Activated CD4-positive, alpha-beta T cell treated with anti-CD3 and anti-CD28 coated beads for 36 hours (primary cell): Measurements from ENCODE around the gene ARMH1. TPM values are rescaled to one million over a fixed set of nuclear protein-coding genes. Genes with fewer than 3 reads are reported as not detected.

Experiments used
- ATAC-seq: fragments of 200-7000 bp; cut with Tn5 transposase; one replicate; pipeline ENCODE4 v1.10.0; 2021; ENCODE audit warnings: mild to moderate bottlenecking, moderate library complexity
- CTCF ChIA-PET: fragments of 350-600 bp; sonication (Branson Sonifier 250); formaldehyde crosslinking; loops from one replicate; lab custom pipeline; 2021; ENCODE audit warnings: antibody characterized with exemption; lab: Charles Lee
- POLR2A ChIA-PET: fragments of 350-600 bp; sonication (Branson Sonifier 250); formaldehyde crosslinking; loops from one replicate; lab custom pipeline; 2021; ENCODE audit warnings: antibody characterized with exemption, inconsistent platforms; lab: Charles Lee
- DNase-seq: peaks from one replicate; pipeline ENCODE4 v3.0.0-alpha.2; 2020
- H3K27ac Mint-ChIP-seq: one replicate; pipeline ENCODE4 v1.8.0; 2021; ENCODE audit warnings: mixed read lengths
- H3K27me3 Mint-ChIP-seq: one replicate; pipeline ENCODE4 v1.8.0; 2021; ENCODE audit warnings: mixed read lengths
- H3K36me3 Mint-ChIP-seq: one replicate; pipeline ENCODE4 v1.8.0; 2021; ENCODE audit warnings: low read depth, mixed read lengths
- H3K4me1 Mint-ChIP-seq: one replicate; pipeline ENCODE4 v1.8.0; 2021; ENCODE audit warnings: mixed read lengths
- H3K4me3 Mint-ChIP-seq: one replicate; pipeline ENCODE4 v1.8.0; 2021; ENCODE audit warnings: mild to moderate bottlenecking, moderate library complexity, mixed read lengths
- H3K9me3 Mint-ChIP-seq: one replicate; pipeline ENCODE4 v1.8.0; 2021; ENCODE audit warnings: low read depth, mixed read lengths
- intact Hi-C, 2 experiments: fragments of 100-400 bp; cut with DNase I in 1 of 2; cut with micrococcal nuclease in 1 of 2; formaldehyde crosslinking; loops; one replicate each; pipeline versions ENCODE4 v1.14.2 to v1.15.1; 2022 to 2024; cut with DNase I, micrococcal nuclease
- total RNA-seq, 2 experiments: library from RNA; stranded (reverse); gene quantifications; one replicate each; pipeline ENCODE4 v1.2.3, GENCODE V29; 2021

ARMH1 gene
- total RNA-seq, 2 experiments from 2014 or later: 67.3 to 75.1 TPM

DNA sequence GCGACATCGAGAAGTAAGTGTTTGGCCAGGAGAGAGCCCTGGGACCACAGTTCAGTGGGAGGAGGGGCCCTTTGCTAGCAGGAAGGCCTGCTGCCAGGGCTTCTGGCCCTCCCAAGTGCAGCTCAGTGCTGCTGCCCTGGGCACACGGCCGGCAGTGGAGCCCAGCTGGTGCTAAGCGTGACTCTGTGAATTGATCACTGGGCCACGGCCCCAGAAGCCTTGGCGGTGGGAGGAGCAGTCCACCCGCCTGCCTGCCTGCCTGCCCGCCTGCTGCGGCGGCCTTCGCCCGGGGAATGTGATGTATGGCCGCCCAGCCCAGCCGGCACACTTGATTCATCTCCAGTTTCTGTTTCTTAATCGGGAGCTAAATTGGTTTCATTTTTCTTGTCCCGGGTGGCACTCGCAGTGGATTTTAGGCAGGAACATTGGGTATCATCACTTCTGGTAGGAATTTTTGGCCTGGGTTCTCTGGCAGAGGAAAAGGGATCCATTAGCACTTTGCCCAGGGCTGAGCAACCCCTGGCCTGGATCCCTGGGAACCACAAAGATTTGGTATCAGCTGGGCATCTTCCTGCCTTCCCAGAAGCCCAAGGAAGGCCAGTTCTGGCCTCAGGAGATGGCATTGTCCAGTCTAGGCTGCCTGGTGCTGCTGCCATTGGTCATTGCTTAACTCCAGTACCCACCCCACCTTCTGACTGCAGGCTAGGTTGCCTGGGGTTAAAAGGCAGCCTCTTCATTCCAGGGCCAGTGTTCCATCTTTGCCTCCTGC lies 28.9 kb upstream of the ARMH1 start:
- ChIA-PET CTCF (interaction anchor here (1.0 kb wide), 1 partner anchor 26 kb away, joined by 4 read pairs; no protein-coding TSS in a partner anchor), POLR2A (interaction anchor here (0.8 to 1.2 kb wide), 2 partner anchors 12 to 14 kb away, joined by 3 read pairs; no protein-coding TSS in a partner anchor)
- no peaks in the 10 kb centered on the region for H3K4me1 Mint-ChIP-seq
- H3K27me3 Mint-ChIP-seq: no peaks in the 10 kb centered on the region
- DNase-seq: no peak
- peaks cover 37% of the 10 kb centered on the region for H3K36me3 Mint-ChIP-seq
- intact Hi-C loops: no loop called here
- no peak overlapping the region for H3K27ac Mint-ChIP-seq
- no peak overlapping the region for H3K4me3 Mint-ChIP-seq
- no peak for ATAC-seq
- no peaks in the 10 kb centered on the region for H3K9me3 Mint-ChIP-seq

DNA sequence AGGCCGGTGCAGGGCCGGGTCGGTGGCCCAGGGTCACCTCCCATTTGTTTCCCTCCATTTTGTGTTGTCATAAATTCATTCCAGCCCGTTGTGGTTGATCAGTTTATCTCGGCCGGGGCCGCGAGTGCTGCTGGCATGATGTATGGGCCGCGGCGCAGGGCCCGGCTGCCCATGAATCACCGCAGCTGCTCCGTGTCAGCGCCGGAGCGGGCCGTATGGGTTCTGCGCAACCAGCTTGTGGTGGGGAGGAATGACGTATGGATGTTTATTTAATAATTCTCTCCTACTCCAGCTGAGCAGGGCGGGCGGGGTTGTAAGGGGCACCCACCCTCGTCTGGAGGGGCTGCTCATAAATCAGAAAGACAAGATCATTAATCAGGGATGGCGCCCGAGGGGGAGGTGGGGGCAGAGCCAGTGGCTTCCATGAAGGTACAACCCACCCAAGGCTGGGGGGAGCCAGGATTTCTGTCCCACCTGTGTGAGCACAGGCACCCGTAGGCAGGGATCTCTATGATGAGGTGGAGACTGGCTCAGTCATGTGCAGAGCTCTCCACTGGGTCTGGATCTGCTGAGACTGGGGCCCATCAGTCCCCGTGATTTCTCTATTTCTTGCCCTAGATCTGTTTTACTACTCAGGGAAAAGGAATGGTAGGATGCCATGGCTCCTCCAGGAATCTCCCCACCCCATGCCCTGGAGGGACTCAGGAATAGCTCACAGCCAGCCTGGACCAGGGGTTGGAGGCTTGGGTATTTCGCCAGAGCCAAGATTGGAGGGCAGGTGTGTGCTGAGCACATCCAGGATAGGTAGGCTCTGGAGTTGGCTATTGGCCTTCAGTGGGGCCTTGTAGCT lies 28.0 kb upstream of the ARMH1 start:
- ATAC-seq: no peak
- POLR2A ChIA-PET: interaction anchor here (0.8 to 1.7 kb wide), 4 partner anchors 13 to 15 kb away, joined by 3 to 4 read pairs (median 3); no protein-coding TSS in a partner anchor
- Mint-ChIP-seq H3K27ac (no peak overlapping the region), H3K4me1 (no peaks in the 10 kb centered on the region), H3K4me3 (no peak overlapping the region), H3K36me3 (peaks cover 36% of the 10 kb centered on the region), H3K9me3 (no peaks in the 10 kb centered on the region), H3K27me3 (no peaks in the 10 kb centered on the region)
- CTCF ChIA-PET: interaction anchor here (0.7 to 1.1 kb wide), 4 partner anchors 11 to 847 kb away, joined by 3 to 4 read pairs (median 3); no protein-coding TSS in a partner anchor
- intact Hi-C loops: no loop called here
- no peak for DNase-seq

DNA sequence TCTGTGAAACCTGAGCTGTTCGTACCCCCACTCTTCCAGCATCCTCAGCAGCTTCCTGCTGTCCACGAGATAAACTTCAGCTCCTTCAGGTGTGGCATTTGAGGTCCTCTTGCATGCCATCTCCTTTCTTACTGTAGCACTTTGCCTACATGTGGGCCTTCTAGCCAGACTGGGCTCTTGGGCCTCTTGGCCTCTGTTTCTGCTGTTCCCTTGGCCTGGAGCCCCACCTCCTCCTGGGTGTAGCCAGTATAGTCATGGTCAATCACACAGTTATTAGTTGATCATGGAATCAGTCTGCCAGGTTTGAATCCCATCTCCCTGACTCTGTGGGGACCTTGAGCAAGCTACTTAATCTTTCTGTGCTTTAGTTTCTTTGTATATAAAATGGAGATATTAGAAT lies 26.6 kb upstream of the ARMH1 start:
- POLR2A ChIA-PET: interaction anchor here (1.1 to 1.7 kb wide), 2 partner anchors 14 to 16 kb away, joined by 3 to 4 read pairs; no protein-coding TSS in a partner anchor
- no peaks in the 10 kb centered on the region for H3K9me3 Mint-ChIP-seq
- peaks cover 30% of the 10 kb centered on the region for H3K36me3 Mint-ChIP-seq
- DNase-seq (no peak), ATAC-seq (no peak)
- no peak overlapping the region for H3K27ac Mint-ChIP-seq
- H3K27me3 Mint-ChIP-seq: no peaks in the 10 kb centered on the region
- CTCF ChIA-PET: interaction anchor here (0.9 to 1.5 kb wide), 3 partner anchors 13 to 36 kb away, joined by 3 read pairs; no protein-coding TSS in a partner anchor
- intact Hi-C loops: no loop called here
- H3K4me1 Mint-ChIP-seq: no peaks in the 10 kb centered on the region
- H3K4me3 Mint-ChIP-seq: no peak overlapping the region

DNA sequence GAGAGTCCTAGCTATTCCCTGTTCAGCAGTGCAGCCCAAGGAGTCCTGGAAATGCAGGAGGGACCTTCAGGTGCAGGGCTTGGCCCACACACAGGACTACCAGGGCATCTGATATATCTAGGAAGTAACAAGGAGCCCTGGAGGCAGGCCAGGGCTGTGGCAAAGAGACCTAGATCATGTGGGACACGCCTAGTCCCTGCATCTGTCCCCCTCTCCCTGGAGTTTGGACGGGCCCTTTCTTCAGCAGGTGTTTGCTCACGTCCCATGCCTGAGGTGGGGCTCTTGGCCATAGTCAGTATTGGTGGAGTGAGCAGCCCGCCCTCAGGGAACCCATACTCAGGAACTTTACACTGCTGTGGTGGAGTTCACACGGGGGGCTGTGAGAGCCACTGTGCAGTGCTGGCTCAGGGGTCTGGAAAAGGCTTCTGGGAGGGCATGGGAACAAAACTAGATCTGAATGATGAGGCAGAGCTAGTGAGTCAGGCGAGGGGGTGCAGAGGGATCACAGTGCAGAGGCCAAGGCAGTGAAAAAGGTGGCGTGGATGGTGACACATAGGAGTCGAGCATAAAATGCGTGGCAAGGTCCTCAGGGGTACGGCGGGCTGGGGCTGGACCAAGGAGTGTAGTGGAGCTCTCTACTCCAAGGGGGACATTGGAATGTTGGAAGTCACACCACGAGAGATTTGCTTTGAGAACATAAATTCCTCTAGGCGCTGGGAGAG lies 25.8 kb upstream of the ARMH1 start:
- no peaks in the 10 kb centered on the region for H3K27me3 Mint-ChIP-seq
- H3K27ac Mint-ChIP-seq: no peak overlapping the region
- CTCF ChIA-PET: interaction anchor here (0.7 to 1.5 kb wide), 4 partner anchors 14 to 394 kb away, joined by 3 read pairs; no protein-coding TSS in a partner anchor
- H3K9me3 Mint-ChIP-seq: no peaks in the 10 kb centered on the region
- H3K4me3 Mint-ChIP-seq: no peak overlapping the region
- ATAC-seq: no peak
- H3K36me3 Mint-ChIP-seq: peaks cover 25% of the 10 kb centered on the region
- H3K4me1 Mint-ChIP-seq: no peaks in the 10 kb centered on the region
- POLR2A ChIA-PET: no interaction called here
- no peak for DNase-seq
- intact Hi-C loops: no loop called here

DNA sequence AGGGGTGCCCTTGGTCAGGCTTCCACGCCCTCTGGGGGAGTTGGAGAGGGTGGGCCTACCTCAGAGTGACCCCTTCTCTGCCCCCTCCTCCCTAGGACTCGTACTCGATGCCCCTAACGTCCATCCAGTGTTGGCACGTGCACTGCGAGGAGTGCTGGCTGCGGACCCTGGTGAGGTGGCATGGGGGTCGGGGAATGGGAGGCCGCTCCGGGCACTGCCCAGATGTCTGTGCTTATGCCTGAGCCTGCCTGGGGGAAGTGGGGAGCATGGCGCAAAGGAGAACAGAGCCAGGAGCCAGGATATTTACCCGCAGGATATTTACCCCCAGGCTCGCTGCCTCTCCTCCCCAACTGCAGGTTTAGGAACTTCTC lies 24.7 kb upstream of the ARMH1 start:
- H3K4me3 Mint-ChIP-seq: no peak overlapping the region
- no peaks in the 10 kb centered on the region for H3K9me3 Mint-ChIP-seq
- peaks cover 18% of the 10 kb centered on the region for H3K36me3 Mint-ChIP-seq
- H3K27ac Mint-ChIP-seq: no peak overlapping the region
- ATAC-seq (no peak), DNase-seq (no peak)
- H3K27me3 Mint-ChIP-seq: no peaks in the 10 kb centered on the region
- no peaks in the 10 kb centered on the region for H3K4me1 Mint-ChIP-seq
- CTCF ChIA-PET: interaction anchor here (1.2 kb wide), 1 partner anchor 41 kb away, joined by 4 read pairs; no protein-coding TSS in a partner anchor
- POLR2A ChIA-PET: interaction anchor here (0.6 kb wide), 1 partner anchor 11 kb away, joined by 5 read pairs; no protein-coding TSS in a partner anchor
- intact Hi-C loops: loop anchor here in 1 of 2 experiments (10.0 kb wide), 1 partner anchor 435 kb away; the partner anchor contains the start of gene DMAP1

DNA sequence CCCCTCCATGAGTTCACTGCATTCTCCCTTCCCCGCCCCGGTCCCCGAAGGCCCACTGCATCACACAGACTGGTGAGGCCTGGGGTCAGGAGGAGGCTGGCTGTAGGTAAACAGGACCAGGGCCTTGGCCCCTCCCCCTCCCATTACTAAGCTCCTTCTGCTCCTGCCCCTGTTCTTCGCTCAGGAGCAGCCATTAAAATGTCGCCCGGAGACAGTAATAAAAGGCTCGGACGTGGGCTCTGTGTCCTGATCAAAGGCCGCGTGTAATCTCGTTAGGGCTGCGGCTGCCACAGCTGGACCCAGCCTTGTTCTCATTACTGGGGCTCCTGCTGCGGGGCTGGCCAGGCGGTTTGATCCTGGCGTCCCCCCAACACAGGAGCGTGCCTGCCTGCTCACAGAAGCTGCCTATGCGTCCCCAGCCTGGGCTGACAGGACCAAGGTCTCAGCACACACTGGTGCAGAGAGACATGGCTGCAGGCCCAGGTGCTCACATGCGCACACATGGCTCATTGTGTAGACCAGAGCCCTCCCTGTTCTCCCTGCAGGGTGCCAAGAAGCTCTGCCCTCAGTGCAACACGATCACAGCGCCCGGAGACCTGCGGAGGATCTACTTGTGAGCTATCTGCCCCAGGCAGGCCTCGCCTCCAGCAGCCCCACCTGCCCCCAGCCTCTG lies 24.2 kb upstream of the ARMH1 start:
- CTCF ChIA-PET: interaction anchor here (1.2 kb wide), 1 partner anchor 42 kb away, joined by 4 read pairs; no protein-coding TSS in a partner anchor
- DNase-seq (no peak), ATAC-seq (no peak)
- Mint-ChIP-seq H3K27me3 (no peaks in the 10 kb centered on the region), H3K4me3 (no peak overlapping the region), H3K27ac (no peak overlapping the region), H3K9me3 (no peaks in the 10 kb centered on the region), H3K4me1 (no peaks in the 10 kb centered on the region), H3K36me3 (peaks cover 14% of the 10 kb centered on the region)
- POLR2A ChIA-PET: interaction anchor here (0.6 kb wide), 1 partner anchor 11 kb away, joined by 5 read pairs; no protein-coding TSS in a partner anchor
- intact Hi-C loops: loop anchor here in 1 of 2 experiments (10.0 kb wide), 1 partner anchor 435 kb away; the partner anchor contains the start of gene DMAP1

DNA sequence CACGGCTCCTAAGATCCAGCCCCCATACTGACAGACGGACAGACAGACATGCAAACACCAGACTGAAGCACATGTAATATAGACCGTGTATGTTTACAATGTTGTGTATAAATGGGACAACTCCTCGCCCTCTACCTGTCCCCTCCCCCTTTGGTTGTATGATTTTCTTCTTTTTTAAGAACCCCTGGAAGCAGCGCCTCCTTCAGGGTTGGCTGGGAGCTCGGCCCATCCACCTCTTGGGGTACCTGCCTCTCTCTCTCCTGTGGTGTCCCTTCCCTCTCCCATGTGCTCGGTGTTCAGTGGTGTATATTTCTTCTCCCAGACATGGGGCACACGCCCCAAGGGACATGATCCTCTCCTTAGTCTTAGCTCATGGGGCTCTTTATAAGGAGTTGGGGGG lies 23.4 kb upstream of the ARMH1 start:
- ChIA-PET POLR2A (interaction anchor here (0.7 kb wide), 1 partner anchor 17 kb away, joined by 3 read pairs; no protein-coding TSS in a partner anchor), CTCF (interaction anchor here (0.6 to 3.1 kb wide), 4 partner anchors 14 to 624 kb away, joined by 3 to 91 read pairs (median 14); no protein-coding TSS in a partner anchor)
- intact Hi-C loops: loop anchor here in 1 of 2 experiments (10.0 kb wide), 1 partner anchor 436 kb away; the partner anchor contains the start of gene DMAP1
- ATAC-seq (no peak), DNase-seq (no peak)
- H3K36me3 Mint-ChIP-seq: peaks cover 14% of the 10 kb centered on the region
- no peaks in the 10 kb centered on the region for H3K27me3 Mint-ChIP-seq
- no peaks in the 10 kb centered on the region for H3K9me3 Mint-ChIP-seq
- H3K27ac Mint-ChIP-seq: no peak overlapping the region
- H3K4me3 Mint-ChIP-seq: no peak overlapping the region
- no peaks in the 10 kb centered on the region for H3K4me1 Mint-ChIP-seq

DNA sequence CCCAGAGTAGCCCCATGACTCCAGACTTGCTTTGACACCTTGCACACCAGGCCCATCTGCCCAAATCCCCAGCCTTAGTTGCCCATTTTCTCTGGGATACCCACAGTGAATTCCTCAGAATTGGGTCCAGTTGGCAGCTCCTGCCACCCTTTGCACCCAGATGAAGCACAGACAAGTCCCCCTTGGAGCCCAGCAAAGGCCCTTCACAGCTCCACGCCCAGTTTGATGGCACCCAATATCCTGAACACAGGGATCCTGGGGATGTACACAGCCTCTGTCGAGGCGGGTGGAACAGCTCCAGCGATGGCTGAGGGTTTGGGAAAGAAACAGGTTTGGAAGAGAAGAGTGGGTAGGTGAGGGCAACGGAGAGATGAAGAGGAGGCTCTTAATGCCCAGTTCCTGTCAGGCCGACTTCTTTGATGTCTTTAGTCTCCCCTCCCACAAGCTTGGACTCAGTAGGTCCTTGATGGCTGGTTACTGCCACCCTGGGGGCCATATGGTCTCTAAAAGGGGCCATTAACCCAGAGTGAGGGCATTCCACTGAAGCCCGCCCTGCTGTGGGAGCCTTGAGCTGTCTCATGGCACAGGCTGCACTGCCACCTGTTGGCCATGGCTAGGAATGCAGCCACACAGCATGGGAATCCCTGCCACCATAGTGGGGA lies 21.9 kb upstream of the ARMH1 start:
- H3K36me3 Mint-ChIP-seq: peaks cover 14% of the 10 kb centered on the region
- no peaks in the 10 kb centered on the region for H3K9me3 Mint-ChIP-seq
- H3K4me1 Mint-ChIP-seq: no peaks in the 10 kb centered on the region
- ChIA-PET POLR2A (interaction anchor here (0.6 to 1.7 kb wide), 5 partner anchors 10 to 69 kb away, joined by 3 to 10 read pairs (median 3); no protein-coding TSS in a partner anchor), CTCF (interaction anchor here (0.6 to 3.1 kb wide), 40 partner anchors 8 to 605 kb away, joined by 3 to 91 read pairs (median 5); partner anchors contain the start of gene TMEM53)
- ATAC-seq: peak; percentile 94
- H3K27me3 Mint-ChIP-seq: no peaks in the 10 kb centered on the region
- intact Hi-C loops: loop anchor here (1.0 to 10.0 kb wide), 6 partner anchors 43 to 438 kb away; partner anchors contain the start of gene DMAP1 (in 1 of the 2)
- DNase-seq: peak; percentile 86
- H3K27ac Mint-ChIP-seq: no peak overlapping the region
- H3K4me3 Mint-ChIP-seq: no peak overlapping the region

DNA sequence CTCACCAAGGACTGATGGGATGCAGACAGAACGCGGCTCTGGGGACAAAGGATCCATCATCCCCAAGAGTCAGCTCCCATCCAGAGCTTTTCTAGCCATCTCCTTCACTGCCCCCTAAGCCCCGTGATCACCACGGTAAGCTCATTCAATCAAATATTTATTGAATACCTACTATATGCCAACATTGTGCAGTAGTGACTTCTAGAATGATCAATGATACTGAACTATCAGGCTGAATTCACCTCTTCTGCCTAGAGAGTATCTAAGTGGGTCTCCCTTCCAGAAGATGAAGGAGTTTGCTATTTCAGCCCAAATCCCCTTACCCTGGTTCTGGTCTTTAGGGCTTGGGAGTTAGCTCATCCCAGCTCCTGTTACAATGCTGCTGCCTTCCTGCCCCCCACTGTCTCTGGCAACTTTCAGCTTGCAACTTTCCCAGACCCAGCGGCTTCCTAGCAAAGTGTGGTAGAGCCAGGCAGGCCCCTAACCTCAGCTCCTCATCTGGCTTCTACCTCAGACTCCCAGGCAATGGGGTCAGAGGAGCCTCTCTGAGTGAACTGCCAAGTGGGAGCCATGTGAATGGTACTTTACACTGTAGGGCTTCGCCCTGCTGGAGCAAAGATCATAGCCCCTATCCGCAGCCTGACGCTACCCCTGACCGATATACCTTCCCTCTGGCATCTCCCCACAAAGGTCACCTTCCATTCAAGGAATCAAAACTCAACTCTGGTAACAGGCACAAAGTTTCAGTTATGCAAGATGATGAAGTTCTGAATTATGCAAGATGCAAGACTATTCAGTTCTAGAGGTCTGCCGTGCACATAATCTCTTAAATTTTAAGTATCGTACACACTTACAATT lies 21.2 kb upstream of the ARMH1 start:
- ChIA-PET CTCF (interaction anchor here (0.6 to 3.1 kb wide), 35 partner anchors 10 to 605 kb away, joined by 3 to 91 read pairs (median 5); partner anchors contain the start of gene TMEM53), POLR2A (interaction anchor here (0.7 to 1.7 kb wide), 3 partner anchors 21 to 68 kb away, joined by 3 to 10 read pairs (median 8); no protein-coding TSS in a partner anchor)
- ATAC-seq (peak; percentile 7), DNase-seq (no peak)
- Mint-ChIP-seq H3K9me3 (no peaks in the 10 kb centered on the region), H3K4me3 (no peak overlapping the region), H3K4me1 (no peaks in the 10 kb centered on the region), H3K36me3 (peaks cover 14% of the 10 kb centered on the region), H3K27me3 (no peaks in the 10 kb centered on the region), H3K27ac (no peak overlapping the region)
- intact Hi-C loops: loop anchor here (1.0 to 10.0 kb wide), 6 partner anchors 44 to 439 kb away; partner anchors contain the start of gene DMAP1 (in 1 of the 2)
